Muscle of leg (tissue), 11 donors: ENCODE results near the gene SBK2. TPM values are rescaled to one million over a fixed set of nuclear protein-coding genes. Genes with fewer than 3 reads are reported as not detected.
A peak's percentile ranks its signal among the peaks of the same experiment; 100 is the strongest.
"Not testable (repeated sequence)": the region's sequence is repeated elsewhere in the genome, so short reads cannot be mapped to it uniquely, and the experiment has no call there.

ENCODE experiments used
- DNase-seq: peaks from one replicate; pipeline ENCODE4 v3.0.0; 2013
- H3K27ac ChIP-seq: one replicate; pipeline ENCODE4 v1.5.1; 2013; ENCODE audit warnings: mild to moderate bottlenecking, low read length, control low read depth
- H3K27me3 ChIP-seq: one replicate; pipeline ENCODE4 v1.6.1; 2013; ENCODE audit warnings: low read length; ENCODE audit not compliant: control insufficient read depth, insufficient read depth
- H3K36me3 ChIP-seq: one replicate; pipeline ENCODE4 v1.6.1; 2013; ENCODE audit warnings: low read length; ENCODE audit not compliant: control insufficient read depth, insufficient read depth
- H3K4me1 ChIP-seq: one replicate; pipeline ENCODE4 v1.6.1; 2013; ENCODE audit warnings: low read length; ENCODE audit not compliant: control insufficient read depth, insufficient read depth
- H3K4me3 ChIP-seq: one replicate; pipeline ENCODE4 v1.5.1; 2013; ENCODE audit warnings: low read length, control low read depth
- H3K9me3 ChIP-seq: replicated peaks from 2 replicates; pipeline ENCODE4 v1.6.1; 2013; ENCODE audit warnings: low read depth, low read length; ENCODE audit not compliant: control insufficient read depth
- WGBS: methylation state at CpG from one replicate; pipeline ENCODE4 v1.1.5; 2013; ENCODE audit warnings: missing lambda C conversion rate; ENCODE audit not compliant: insufficient coverage; 5-methylcytosine and 5-hydroxymethylcytosine counted together
- polyA plus RNA-seq, 8 donors: library from polyadenylated mRNA; unstranded; fragments of 120-200 nt; gene quantifications; one replicate each; pipeline versions ENCODE4 v1.2.1 to v1.2.3, GENCODE V29; 2013; ENCODE audit warnings: inconsistent platforms in 1 of 8, low replicate concordance in 1 of 8; ENCODE audit not compliant: insufficient read length in 8 of 8, insufficient read depth in 1 of 8
- total RNA-seq: library from RNA; stranded (reverse); fragments of 120-200 nt; gene quantifications from one replicate; pipeline ENCODE4 v1.2.4, GENCODE V29; 2013

SBK2 gene
- total and polyA plus RNA-seq, 9 donors, result 0.89 to 9.7 (median 3.7) TPM

DNA sequence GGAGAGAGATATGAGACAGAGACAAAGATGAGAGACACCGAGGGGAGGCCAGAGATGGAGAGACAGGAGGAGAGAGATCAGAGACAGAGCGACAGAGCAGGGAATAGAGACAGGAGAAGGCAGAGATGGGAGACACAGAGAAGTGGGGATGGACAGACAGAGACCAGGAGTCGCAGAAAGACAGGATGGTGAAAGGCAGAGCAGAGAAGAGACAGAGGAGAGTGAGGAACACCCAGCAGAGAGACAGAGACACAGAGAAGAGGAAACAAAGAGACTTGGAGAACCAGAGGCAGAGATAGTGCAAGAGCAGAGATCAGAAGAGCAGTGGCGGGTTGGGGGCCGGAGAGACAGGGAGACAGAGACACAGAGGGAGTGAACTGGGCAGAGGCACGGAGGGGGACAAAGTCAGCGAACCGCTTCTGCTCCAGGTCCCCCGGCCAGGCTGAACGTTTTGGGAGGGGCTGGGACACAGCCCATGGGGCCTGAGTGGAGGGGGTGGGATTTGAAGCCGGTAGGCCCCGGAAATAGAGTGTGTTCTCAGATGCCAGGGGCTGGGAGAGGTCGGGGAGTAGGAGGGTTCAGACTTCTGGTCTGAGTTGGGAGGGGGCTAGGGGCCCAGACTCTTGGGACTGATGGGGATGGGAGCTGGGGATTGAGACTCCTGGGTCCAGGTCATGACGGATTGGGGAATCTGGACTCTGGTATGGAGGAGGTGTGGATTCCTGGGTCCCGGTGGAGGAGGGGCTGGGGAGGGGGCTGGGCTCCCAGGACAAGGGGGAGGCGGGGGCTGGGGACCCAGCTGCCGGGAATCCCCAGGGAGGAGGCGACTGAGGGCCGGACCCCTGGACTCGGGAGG is 43.1 kb upstream of the SBK2 start:
- 7% methylated on average over 19 of the region's 20 CpGs for WGBS
- H3K27me3 ChIP-seq, result no peaks in the 10 kb centered on the region
- no peaks in the 10 kb centered on the region for H3K9me3 ChIP-seq
- H3K4me3 ChIP-seq, result peak overlapping the region; percentile 95
- peak overlapping the region; percentile 94 for H3K27ac ChIP-seq
- peaks cover 13% of the 10 kb centered on the region for H3K4me1 ChIP-seq
- H3K36me3 ChIP-seq, result peaks cover 21% of the 10 kb centered on the region
- DNase-seq, result peak; percentile 82

DNA sequence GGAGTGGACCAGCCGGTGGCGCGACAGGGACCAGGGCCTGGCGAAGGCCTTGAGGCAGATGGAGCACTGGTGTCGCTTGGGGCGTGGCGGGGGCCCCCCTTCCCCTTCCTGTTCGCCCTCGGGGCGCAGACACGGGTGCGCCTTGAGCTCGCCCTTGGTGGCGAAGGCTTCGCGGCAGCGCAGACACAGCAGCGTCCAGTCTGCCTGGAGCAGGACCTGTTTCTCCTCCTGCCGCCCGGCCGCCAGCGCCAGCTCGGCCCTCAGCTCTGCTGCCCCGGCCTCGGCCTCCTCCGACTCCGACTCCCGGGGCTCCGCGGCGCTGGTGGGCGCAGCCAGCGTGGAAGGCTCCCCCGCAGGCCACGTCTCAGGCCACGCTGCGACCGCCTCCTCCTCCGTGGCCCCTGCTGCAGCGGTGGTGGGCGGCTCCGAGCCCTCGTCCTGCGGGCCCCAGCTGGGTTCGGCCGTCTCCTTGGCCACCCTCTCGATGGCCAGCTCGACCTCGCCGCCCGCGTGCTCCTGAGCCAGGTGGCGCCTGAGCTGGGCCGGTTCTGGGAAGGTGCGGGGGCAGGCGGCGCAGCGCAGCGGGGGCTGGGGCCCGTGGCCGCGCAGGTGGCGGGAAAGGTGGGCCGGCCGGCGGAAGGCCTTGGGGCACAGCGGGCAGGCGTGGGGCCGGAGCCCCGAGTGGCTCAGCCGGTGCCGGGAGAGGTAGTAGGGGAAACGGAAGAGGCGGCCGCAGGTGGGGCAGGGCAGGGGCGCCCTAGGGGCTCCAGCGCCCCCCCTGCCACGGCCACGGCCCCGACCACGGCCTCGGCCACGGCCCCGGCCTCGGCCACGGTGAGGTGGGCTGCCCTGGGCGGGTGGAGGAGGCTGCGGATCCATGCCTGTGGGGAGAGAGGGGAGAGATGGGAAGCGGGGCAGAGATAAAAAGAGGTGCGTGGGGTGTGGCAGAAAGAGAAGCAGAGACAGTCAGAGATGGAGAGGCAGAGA is 42.1 kb upstream of the SBK2 start:
- Histone ChIP-seq H3K36me3 (peaks cover 21% of the 10 kb centered on the region), H3K27me3 (no peaks in the 10 kb centered on the region), H3K4me3 (peak overlapping the region; percentile 95), H3K4me1 (peaks cover 10% of the 10 kb centered on the region), H3K27ac (no peak overlapping the region), H3K9me3 (no peaks in the 10 kb centered on the region)
- WGBS, result 91% methylated on average over 87 of the region's 90 CpGs
- no peak for DNase-seq

DNA sequence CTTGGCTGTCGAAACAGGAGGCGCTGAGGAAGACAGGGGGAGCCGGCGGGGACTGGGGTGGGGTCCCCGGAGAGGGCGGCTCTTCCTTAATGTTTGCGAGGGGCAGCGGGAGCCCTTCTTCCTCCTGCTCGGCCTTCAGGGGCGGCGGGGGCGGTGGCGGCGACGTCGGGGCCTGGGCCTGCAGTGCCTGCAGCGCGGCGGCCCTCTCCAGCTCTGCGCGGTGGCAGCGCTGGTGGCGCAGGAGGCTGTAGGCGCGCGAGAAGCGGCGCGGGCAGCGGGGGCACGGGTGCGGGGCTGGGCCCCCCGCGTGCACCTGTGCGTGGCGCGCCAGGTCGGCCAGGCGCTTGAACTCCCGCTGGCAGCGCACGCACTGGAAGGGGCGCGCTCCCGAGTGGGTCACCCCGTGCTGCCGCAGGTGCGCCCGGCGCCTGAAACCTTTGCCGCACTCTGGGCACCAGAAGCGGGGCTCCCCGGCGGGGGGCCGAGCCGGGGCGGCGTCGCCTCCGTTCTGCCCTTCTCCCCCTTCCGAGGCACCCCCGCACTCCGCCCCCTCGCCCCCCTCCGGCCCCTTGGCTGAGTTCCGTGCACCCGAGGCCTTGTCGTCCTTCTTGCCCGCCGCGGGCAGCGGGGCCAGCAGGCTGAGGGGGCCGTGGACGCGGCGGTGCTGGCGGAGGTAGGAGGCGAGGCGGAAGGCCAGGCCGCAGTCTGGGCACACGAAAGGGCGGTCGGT is 41.3 kb upstream of the SBK2 start:
- Histone ChIP-seq H3K27me3 (no peaks in the 10 kb centered on the region), H3K4me3 (no peak overlapping the region), H3K36me3 (peaks cover 21% of the 10 kb centered on the region), H3K9me3 (no peaks in the 10 kb centered on the region), H3K27ac (no peak overlapping the region), H3K4me1 (peaks cover 10% of the 10 kb centered on the region)
- 93% methylated on average over 77 of the region's 83 CpGs for WGBS
- no peak for DNase-seq

DNA sequence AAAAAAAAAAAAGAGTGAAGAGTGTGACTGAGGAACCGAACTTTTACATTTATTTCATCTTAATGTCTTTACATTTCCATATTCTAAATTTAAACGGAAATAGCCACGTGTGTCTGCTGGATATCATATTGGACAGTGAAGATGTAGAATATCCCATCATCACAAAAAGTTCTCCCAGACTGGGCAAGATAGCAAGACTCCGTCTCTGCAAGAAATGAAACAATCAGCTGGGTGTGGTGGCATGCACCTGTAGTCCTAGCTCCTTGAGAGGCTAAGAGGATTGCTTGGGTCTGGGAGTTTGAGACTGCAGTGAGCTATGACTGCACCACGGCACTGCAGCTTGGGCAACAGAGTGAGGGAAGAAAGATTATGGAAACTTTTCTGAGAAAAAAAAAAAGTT is 39.8 kb upstream of the SBK2 start:
- Histone ChIP-seq H3K4me1 (peaks cover 10% of the 10 kb centered on the region), H3K4me3 (no peak overlapping the region), H3K36me3 (peaks cover 21% of the 10 kb centered on the region), H3K27me3 (no peaks in the 10 kb centered on the region), H3K27ac (no peak overlapping the region), H3K9me3 (no peaks in the 10 kb centered on the region)
- no peak for DNase-seq
- WGBS, result 100% methylated on average over 2 of the region's 5 CpGs

DNA sequence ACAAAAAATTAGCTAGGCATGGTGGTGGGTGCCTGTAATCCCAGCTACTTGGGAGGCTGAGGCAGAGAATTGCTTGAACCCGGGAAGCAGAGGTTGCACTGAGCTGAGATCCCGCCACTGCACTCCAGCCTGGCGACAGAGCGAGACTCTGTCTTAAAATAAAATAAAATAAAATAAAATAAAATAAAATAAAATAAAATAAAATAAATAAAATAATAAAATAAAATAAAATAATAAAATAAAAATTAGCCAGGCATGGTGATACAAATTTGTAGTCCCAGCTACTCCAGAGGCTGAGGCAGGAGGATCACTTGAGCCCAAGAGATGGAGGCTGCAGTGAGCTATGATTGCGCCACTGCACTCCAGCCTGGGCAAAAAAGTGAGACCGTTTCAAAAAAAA is 37.0 kb upstream of the SBK2 start:
- DNase-seq, H3K4me1 ChIP-seq, H3K27me3 ChIP-seq, H3K9me3 ChIP-seq, H3K27ac ChIP-seq, H3K4me3 ChIP-seq: not testable (repeated sequence)
- H3K36me3 ChIP-seq, result peaks cover 21% of the 10 kb centered on the region
- WGBS, result no CpG with 5 or more reads among the region's 6 CpGs

DNA sequence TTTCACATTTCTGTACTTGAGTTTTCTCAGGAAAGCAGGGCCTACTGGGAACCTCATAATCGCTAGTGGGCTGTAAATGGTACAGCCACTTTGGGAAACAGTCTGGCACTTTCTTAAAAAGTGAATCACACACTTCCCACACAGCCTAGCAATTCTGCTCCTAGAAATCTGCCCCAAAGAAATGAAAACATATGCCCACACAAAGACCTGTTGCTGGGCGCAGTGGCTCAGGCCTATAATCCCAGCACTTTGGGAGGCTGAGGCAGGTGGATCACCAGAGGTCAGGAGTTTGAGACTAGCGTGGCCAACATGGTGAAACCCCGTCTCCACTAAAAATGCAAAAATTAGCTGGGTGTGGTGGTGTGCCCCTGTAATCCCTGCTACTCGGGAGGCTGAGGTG is 32.5 kb upstream of the SBK2 start:
- H3K4me3 ChIP-seq, H3K36me3 ChIP-seq, DNase-seq, H3K27me3 ChIP-seq, H3K9me3 ChIP-seq, H3K4me1 ChIP-seq, H3K27ac ChIP-seq: not testable (repeated sequence)
- 77% methylated on average over 4 of the region's 5 CpGs for WGBS

DNA sequence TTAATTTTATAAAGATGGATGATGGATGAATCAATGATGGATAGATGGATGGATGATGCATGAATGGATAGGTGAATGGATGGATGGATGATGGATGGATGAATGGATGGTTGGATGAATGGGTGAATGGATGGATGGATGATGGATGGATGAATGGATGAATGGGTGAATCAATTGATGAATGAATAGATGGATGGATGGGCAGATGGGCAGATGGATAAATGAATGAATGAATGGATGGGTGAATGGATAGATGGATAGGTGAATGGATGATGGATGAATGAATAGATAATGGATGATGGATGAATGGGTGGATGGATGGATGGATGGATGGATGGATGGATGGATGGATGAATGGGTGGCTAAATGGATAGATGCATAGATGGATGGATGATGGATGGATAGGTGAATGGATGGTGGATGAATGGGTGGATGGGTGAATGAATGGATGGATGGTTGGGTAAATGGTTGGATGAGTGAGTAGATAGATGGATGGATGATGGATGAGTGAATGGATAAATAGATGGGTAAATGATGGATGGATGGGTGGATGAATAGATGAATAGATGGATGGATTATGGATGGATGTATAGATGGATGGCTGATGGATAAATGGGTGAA is 30.9 kb upstream of the SBK2 start:
- H3K4me1 ChIP-seq, result peaks cover 10% of the 10 kb centered on the region
- DNase-seq, result no peak
- no peaks in the 10 kb centered on the region for H3K36me3 ChIP-seq

DNA sequence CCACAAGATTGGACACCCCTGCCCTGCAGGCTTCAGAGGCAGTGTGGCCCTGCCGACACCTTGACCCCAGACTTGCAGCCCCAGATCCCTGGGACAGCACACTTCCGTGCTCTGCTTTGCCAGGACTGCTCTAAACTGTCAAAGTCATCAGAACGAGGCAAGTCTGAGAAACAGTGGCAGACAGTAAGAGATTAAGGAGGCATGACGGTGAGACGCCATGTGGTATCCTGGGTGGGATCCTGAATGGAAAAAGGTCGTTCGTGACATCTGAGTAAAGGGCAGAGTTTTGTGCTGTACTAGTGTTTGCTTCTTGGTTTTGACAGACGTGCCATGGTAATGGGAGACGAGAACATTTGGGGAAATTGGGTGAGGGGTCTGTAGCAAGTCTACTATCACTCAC is 29.9 kb upstream of the SBK2 start:
- no peak for DNase-seq
- Histone ChIP-seq H3K36me3 (no peaks in the 10 kb centered on the region), H3K9me3 (no peaks in the 10 kb centered on the region), H3K4me3 (no peak overlapping the region), H3K27ac (no peak overlapping the region), H3K27me3 (peaks cover 10% of the 10 kb centered on the region), H3K4me1 (peaks cover 10% of the 10 kb centered on the region)
- WGBS, result 26% methylated on average over 6 of the region's 9 CpGs

More for the DNA sequence above, 30.9 kb upstream of the SBK2 start:
- H3K27me3 ChIP-seq, result peaks cover 10% of the 10 kb centered on the region
- no peak overlapping the region for H3K27ac ChIP-seq
- H3K9me3 ChIP-seq, result no peaks in the 10 kb centered on the region
- no peak overlapping the region for H3K4me3 ChIP-seq

DNA sequence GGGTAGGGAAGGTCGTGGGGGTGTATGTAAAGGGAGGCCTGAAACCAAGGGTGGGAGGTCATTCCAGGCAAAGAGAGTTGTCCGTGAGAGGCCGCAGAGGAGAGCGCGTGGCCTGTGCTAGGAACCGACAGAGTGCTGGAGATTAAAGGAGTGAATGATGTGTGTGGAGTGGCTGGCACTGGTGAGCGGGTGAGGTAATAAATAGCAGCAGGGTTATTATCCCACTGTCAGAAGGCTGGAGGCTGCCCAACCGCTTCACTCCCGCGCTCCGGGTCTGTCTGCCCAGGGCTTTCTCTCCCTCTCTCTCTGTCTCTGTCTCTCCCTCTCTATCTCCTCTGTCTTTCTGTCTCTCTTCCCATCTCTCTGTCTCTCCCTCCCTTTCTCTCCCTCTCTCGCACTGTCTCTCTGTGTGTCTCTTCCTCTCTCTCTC is 26.3 kb upstream of the SBK2 start:
- H3K27me3 ChIP-seq, result peaks cover 16% of the 10 kb centered on the region
- no peak overlapping the region for H3K4me3 ChIP-seq
- 24% methylated on average over 11 of the region's 12 CpGs for WGBS
- H3K36me3 ChIP-seq, result no peaks in the 10 kb centered on the region
- H3K9me3 ChIP-seq, result peaks cover 3% of the 10 kb centered on the region
- H3K4me1 ChIP-seq, result peaks cover 10% of the 10 kb centered on the region
- H3K27ac ChIP-seq, result peak overlapping the region; percentile 7
- DNase-seq, result peak; percentile 60
